Breast epithelium (tissue), 4 donors: Measurements from ENCODE around the gene RBM3. TPM values are rescaled to one million over a fixed set of nuclear protein-coding genes. Genes with fewer than 3 reads are reported as not detected.

Experiments used
- DNase-seq, 2 donors: peaks; one replicate each; pipeline ENCODE4 v3.0.0-alpha.2; 2019; ENCODE audit warnings: low spot score in 2 of 2
- H3K27ac ChIP-seq, 2 donors: fragments of 200-600 bp; sonication (generic) in 1 of 2; one replicate each; pipeline ENCODE4 v1.5.1; 2016 to 2019; ENCODE audit warnings: mild to moderate bottlenecking in 1 of 2
- H3K27me3 ChIP-seq, 2 donors: fragments of 200-600 bp; sonication (generic) in 1 of 2; one replicate each; pipeline versions ENCODE4 v1.5.1 to v1.6.0; 2017 to 2019; ENCODE audit warnings: control low read depth in 1 of 2, mild to moderate bottlenecking in 1 of 2
- H3K36me3 ChIP-seq: fragments of 200-600 bp; one replicate; pipeline ENCODE4 v1.5.1; 2019
- H3K4me1 ChIP-seq, 2 donors: fragments of 200-600 bp; sonication (generic); one replicate each; pipeline ENCODE4 v1.5.1; 2016 to 2019; ENCODE audit warnings: control low read depth in 1 of 2
- H3K4me3 ChIP-seq, 3 donors: fragments of 200-600 bp; sonication (generic); 1 replicate in 2 of 3; 2 replicates in 1 of 3; pipeline ENCODE4 v1.5.1; 2016 to 2019; ENCODE audit warnings: mild to moderate bottlenecking in 3 of 3, moderate library complexity in 2 of 3
- H3K9me3 ChIP-seq, 2 donors: fragments of 200-600 bp; sonication (generic) in 1 of 2; one replicate each; pipeline ENCODE4 v1.5.1; 2016 to 2019; ENCODE audit warnings: control low read depth in 1 of 2
- CTCF ChIP-seq, 3 donors: fragments of 450-650 bp; IDR thresholded peaks; one replicate each; pipeline ENCODE4 v1.5.1; 2016 to 2017; ENCODE audit warnings: antibody characterized with exemption in 3 of 3, mild to moderate bottlenecking in 3 of 3, moderate library complexity in 3 of 3
- POLR2A ChIP-seq: fragments of 450-650 bp; IDR thresholded peaks from one replicate; pipeline ENCODE4 v1.6.1; 2016; ENCODE audit warnings: antibody characterized with exemption, mild to moderate bottlenecking, moderate library complexity
- POLR2AphosphoS5 ChIP-seq, 3 donors: sonication (generic); formaldehyde crosslinking; IDR thresholded peaks; one replicate each; pipeline ENCODE4 v1.6.1; 2017; ENCODE audit warnings: antibody characterized with exemption in 3 of 3
- intact Hi-C: fragments of 100-400 bp; cut with DNase I; formaldehyde crosslinking; loops from one replicate; pipeline ENCODE4 v1.15.1; 2023; ENCODE audit warnings: low total_unique reads
- total RNA-seq, 3 donors: library from RNA; depleted of rRNA; stranded (reverse); fragments of >200 nt; gene quantifications; one replicate each; pipeline ENCODE4 v1.1.0, GENCODE V29; 2016

The RBM3 gene
- total RNA-seq, 3 donors from 2014 or later = 152 to 328 (median 213) TPM

GRCh38 chrX:48576108-48576507 is 1.8 kb downstream of the RBM3 start:
- peak overlapping the region; percentile 67 to 82 (median 68) for H3K4me3 ChIP-seq
- no peaks in the 10 kb centered on the region for H3K9me3 ChIP-seq
- no peak for DNase-seq
- intact Hi-C loops = no loop called here
- H3K27ac ChIP-seq = peak overlapping the region; percentile 97 to 98
- no peak for TF ChIP-seq CTCF (IDR thresholded peaks at IDR 0.05)
- TF ChIP-seq POLR2AphosphoS5 (IDR thresholded peaks at IDR 0.05) = no peak
- no peak for TF ChIP-seq POLR2A
- H3K27me3 ChIP-seq = peaks cover 0 to 7% of the 10 kb centered on the region in 2 donors
- H3K36me3 ChIP-seq = no peaks in the 10 kb centered on the region
- H3K4me1 ChIP-seq = no peaks in the 10 kb centered on the region

DNA sequence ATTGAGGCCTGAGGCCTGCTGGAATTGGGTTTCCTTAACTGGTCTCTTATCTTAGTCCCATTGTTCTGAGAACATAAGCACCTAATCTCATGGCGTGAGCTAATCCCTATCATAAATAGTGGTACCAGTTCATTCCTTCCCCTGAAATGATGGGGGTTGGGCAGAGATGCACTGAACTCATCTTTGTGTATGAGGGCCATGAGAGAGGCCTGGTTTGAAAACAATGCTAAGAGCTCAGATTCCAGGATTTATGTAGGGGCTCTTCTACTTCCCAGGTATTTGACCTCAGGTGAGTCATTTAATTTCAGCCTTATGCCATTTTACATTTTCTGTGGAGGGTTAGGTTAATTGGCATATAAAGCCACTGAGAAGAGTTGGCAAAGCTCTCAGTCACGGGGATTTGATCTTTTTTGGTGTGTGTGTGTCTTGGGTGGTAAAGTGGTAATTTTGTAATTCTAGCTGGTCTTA is 4.4 kb downstream of the RBM3 start:
- Histone ChIP-seq H3K27ac (no peak overlapping the region), H3K4me3 (no peak overlapping the region), H3K36me3 (no peaks in the 10 kb centered on the region), H3K27me3 (no peaks in the 10 kb centered on the region), H3K4me1 (no peaks in the 10 kb centered on the region), H3K9me3 (no peaks in the 10 kb centered on the region)
- DNase-seq = no peak
- no peak for TF ChIP-seq POLR2AphosphoS5 (IDR thresholded peaks at IDR 0.05)
- TF ChIP-seq CTCF (IDR thresholded peaks at IDR 0.05) = no peak
- no peak for TF ChIP-seq POLR2A
- intact Hi-C loops = no loop called here

GRCh38 chrX:48579259-48579658 is 5.0 kb downstream of the RBM3 start:
- Histone ChIP-seq H3K27ac (no peak overlapping the region), H3K4me1 (no peaks in the 10 kb centered on the region), H3K9me3 (no peaks in the 10 kb centered on the region), H3K27me3 (no peaks in the 10 kb centered on the region), H3K36me3 (no peaks in the 10 kb centered on the region), H3K4me3 (no peak overlapping the region)
- TF ChIP-seq POLR2A (no peak), POLR2AphosphoS5 (IDR thresholded peaks at IDR 0.05) (no peak), CTCF (IDR thresholded peaks at IDR 0.05) (no peak)
- no peak for DNase-seq
- intact Hi-C loops = no loop called here

GRCh38 chrX:48580662-48581061 is 6.4 kb downstream of the RBM3 start:
- H3K27ac ChIP-seq = peak overlapping the region; percentile 14 to 63
- H3K9me3 ChIP-seq = no peaks in the 10 kb centered on the region
- intact Hi-C loops = no loop called here
- H3K27me3 ChIP-seq = no peaks in the 10 kb centered on the region
- no peaks in the 10 kb centered on the region for H3K36me3 ChIP-seq
- H3K4me3 ChIP-seq = no peak overlapping the region
- no peaks in the 10 kb centered on the region for H3K4me1 ChIP-seq
- TF ChIP-seq POLR2A (no peak), CTCF (IDR thresholded peaks at IDR 0.05) (no peak), POLR2AphosphoS5 (IDR thresholded peaks at IDR 0.05) (no peak)
- DNase-seq = no peak

GRCh38 chrX:48584698-48585097 is 10.4 kb downstream of the RBM3 start:
- TF ChIP-seq POLR2AphosphoS5 (IDR thresholded peaks at IDR 0.05) (no peak), CTCF (IDR thresholded peaks at IDR 0.05) (no peak), POLR2A (no peak)
- H3K4me3 ChIP-seq = no peak overlapping the region

More at GRCh38 chrX:48584698-48585097, 10.4 kb downstream of the RBM3 start:
- no peaks in the 10 kb centered on the region for H3K4me1 ChIP-seq
- no peaks in the 10 kb centered on the region for H3K36me3 ChIP-seq
- H3K27me3 ChIP-seq = peaks cover 0 to 1% of the 10 kb centered on the region in 2 donors
- H3K27ac ChIP-seq = no peak overlapping the region
- H3K9me3 ChIP-seq = no peaks in the 10 kb centered on the region
- intact Hi-C loops = no loop called here
- no peak for DNase-seq
